MM.1S (cell line): ENCODE measurements around the gene CDH5.

ENCODE experiments used
- DNase-seq: peaks from one replicate; pipeline ENCODE4 v3.0.0-alpha.2; 2015
- H2AFZ ChIP-seq: fragments of 300-600 bp; sonication (generic); 2 replicates; pipeline ENCODE4 v1.6.0; 2016; ENCODE audit warnings: antibody characterized with exemption, low read length
- H3F3A ChIP-seq: fragments of 300-600 bp; sonication (generic); 2 replicates; pipeline ENCODE4 v1.6.1; 2016; ENCODE audit warnings: mild to moderate bottlenecking, antibody characterized with exemption, low read length, moderate library complexity, mixed read lengths; ENCODE audit not compliant: insufficient read depth
- H3K27ac ChIP-seq: fragments of 300-600 bp; sonication (generic); 2 replicates; pipeline ENCODE4 v1.5.1; 2016; ENCODE audit warnings: mild to moderate bottlenecking, low read length
- H3K27me3 ChIP-seq: fragments of 300-600 bp; sonication (generic); replicated peaks from 2 replicates; pipeline ENCODE4 v1.6.0; 2016; ENCODE audit warnings: low read length; ENCODE audit not compliant: insufficient read depth
- H3K36me3 ChIP-seq: fragments of 300-600 bp; sonication (generic); replicated peaks from 2 replicates; pipeline ENCODE4 v1.6.1; 2016; ENCODE audit warnings: mild to moderate bottlenecking, low read length, mixed read lengths; ENCODE audit not compliant: insufficient read depth
- H3K4me1 ChIP-seq: fragments of 300-600 bp; sonication (generic); 2 replicates; pipeline ENCODE4 v1.6.1; 2016; ENCODE audit warnings: low read length, mixed read lengths
- H3K4me2 ChIP-seq: fragments of 300-600 bp; sonication (generic); 2 replicates; pipeline ENCODE4 v1.6.0; 2016; ENCODE audit warnings: low read depth, low read length
- H3K4me3 ChIP-seq: fragments of 300-600 bp; sonication (generic); 2 replicates; pipeline ENCODE4 v1.5.1; 2016; ENCODE audit warnings: low read length, mixed read lengths
- H3K79me2 ChIP-seq: fragments of 300-600 bp; sonication (generic); 2 replicates; pipeline ENCODE4 v1.6.1; 2016; ENCODE audit warnings: mixed run types, low read length, mixed read lengths
- H3K9ac ChIP-seq: fragments of 300-600 bp; sonication (generic); 2 replicates; pipeline ENCODE4 v1.6.1; 2016; ENCODE audit warnings: low read length, mixed read lengths
- H3K9me2 ChIP-seq: fragments of 300-600 bp; sonication (generic); replicated peaks from 2 replicates; pipeline ENCODE4 v1.6.1; 2016; ENCODE audit warnings: mild to moderate bottlenecking, low read length, mixed read lengths; ENCODE audit not compliant: insufficient read depth
- H3K9me3 ChIP-seq: fragments of 300-600 bp; sonication (generic); replicated peaks from 2 replicates; pipeline ENCODE4 v1.6.1; 2016; ENCODE audit warnings: mild to moderate bottlenecking, low read length, mixed read lengths; ENCODE audit not compliant: insufficient read depth
- H4K20me1 ChIP-seq: fragments of 300-600 bp; sonication (generic); 2 replicates; pipeline ENCODE4 v1.6.1; 2016; ENCODE audit warnings: mild to moderate bottlenecking, low read length, moderate library complexity, mixed read lengths; ENCODE audit not compliant: insufficient read depth
- CTCF ChIP-seq: fragments of 300-600 bp; sonication (generic); IDR thresholded peaks from 2 replicates; pipeline ENCODE4 v1.5.1; 2016; ENCODE audit warnings: antibody characterized with exemption, low read length, mixed read lengths
- EZH2 ChIP-seq: fragments of 300-600 bp; sonication (generic); optimal IDR thresholded peaks from 2 replicates; pipeline ENCODE3; 2017; ENCODE audit warnings: low read depth, mild to moderate bottlenecking, antibody characterized with exemption, low read length, mixed read lengths
- EZH2phosphoT487 ChIP-seq: fragments of 300-600 bp; sonication (generic); IDR thresholded peaks from 2 replicates; pipeline ENCODE4 v1.6.1; 2018; ENCODE audit warnings: antibody characterized with exemption, low read length

Gene CDH5

GRCh38 chr16:66372898-66373155 is 6.3 kb downstream of the CDH5 start:
- no peak for DNase-seq
- no peak overlapping the region for H3K9ac ChIP-seq
- no peaks in the 10 kb centered on the region for H3K4me1 ChIP-seq
- no peak overlapping the region for H3K4me2 ChIP-seq
- TF ChIP-seq EZH2phosphoT487 (no peak), EZH2 (no peak), CTCF (no peak)
- H3K79me2 ChIP-seq, result no peaks in the 10 kb centered on the region
- H3K9me3 ChIP-seq, result no peaks in the 10 kb centered on the region
- no peaks in the 10 kb centered on the region for H3K9me2 ChIP-seq
- no peaks in the 10 kb centered on the region for H4K20me1 ChIP-seq
- H3K4me3 ChIP-seq, result no peak overlapping the region
- H2AFZ ChIP-seq, result no peak overlapping the region
- H3K27me3 ChIP-seq, result no peaks in the 10 kb centered on the region
- no peaks in the 10 kb centered on the region for H3K36me3 ChIP-seq
- H3F3A ChIP-seq, result no peaks in the 10 kb centered on the region
- no peak overlapping the region for H3K27ac ChIP-seq

- no peaks in the 10 kb centered on the region for H3F3A ChIP-seq
- no peak for TF ChIP-seq EZH2phosphoT487
- TF ChIP-seq EZH2, result no peak
- no peak for TF ChIP-seq CTCF
- H3K79me2 ChIP-seq, result no peaks in the 10 kb centered on the region
Measured at GRCh38 chr16:66373667-66374066, 7.2 kb downstream of the CDH5 start.

GRCh38 chr16:66374176-66374575 is 7.7 kb downstream of the CDH5 start:
- H3K4me1 ChIP-seq, result no peaks in the 10 kb centered on the region
- no peak for TF ChIP-seq CTCF
- no peak for TF ChIP-seq EZH2phosphoT487
- TF ChIP-seq EZH2, result no peak

More at GRCh38 chr16:66373667-66374066, 7.2 kb downstream of the CDH5 start:
- H3K9ac ChIP-seq, result no peak overlapping the region
- no peak overlapping the region for H3K27ac ChIP-seq
- no peaks in the 10 kb centered on the region for H3K27me3 ChIP-seq
- no peaks in the 10 kb centered on the region for H3K9me3 ChIP-seq
- no peaks in the 10 kb centered on the region for H3K36me3 ChIP-seq
- no peak overlapping the region for H2AFZ ChIP-seq
- no peaks in the 10 kb centered on the region for H3K4me1 ChIP-seq
- H3K9me2 ChIP-seq, result no peaks in the 10 kb centered on the region
- no peak overlapping the region for H3K4me2 ChIP-seq
- no peak overlapping the region for H3K4me3 ChIP-seq
- H4K20me1 ChIP-seq, result no peaks in the 10 kb centered on the region
- DNase-seq, result no peak

More at GRCh38 chr16:66374176-66374575, 7.7 kb downstream of the CDH5 start:
- Histone ChIP-seq H4K20me1 (no peaks in the 10 kb centered on the region), H3K79me2 (no peaks in the 10 kb centered on the region), H3K27me3 (no peaks in the 10 kb centered on the region), H3K9ac (no peak overlapping the region), H3K4me3 (no peak overlapping the region), H3K27ac (no peak overlapping the region), H3K9me3 (no peaks in the 10 kb centered on the region), H3K4me2 (no peak overlapping the region), H3K9me2 (no peaks in the 10 kb centered on the region), H3F3A (no peaks in the 10 kb centered on the region), H2AFZ (no peak overlapping the region), H3K36me3 (no peaks in the 10 kb centered on the region)
- no peak for DNase-seq
